ENCODE results near the gene JAK2. TPM values are rescaled to one million over a fixed set of nuclear protein-coding genes. Genes with fewer than 3 reads are reported as not detected.

JAK2 gene
- polyA plus RNA-seq, 3 donors, result 11.3 to 14.4 (median 13.9) TPM

DNA sequence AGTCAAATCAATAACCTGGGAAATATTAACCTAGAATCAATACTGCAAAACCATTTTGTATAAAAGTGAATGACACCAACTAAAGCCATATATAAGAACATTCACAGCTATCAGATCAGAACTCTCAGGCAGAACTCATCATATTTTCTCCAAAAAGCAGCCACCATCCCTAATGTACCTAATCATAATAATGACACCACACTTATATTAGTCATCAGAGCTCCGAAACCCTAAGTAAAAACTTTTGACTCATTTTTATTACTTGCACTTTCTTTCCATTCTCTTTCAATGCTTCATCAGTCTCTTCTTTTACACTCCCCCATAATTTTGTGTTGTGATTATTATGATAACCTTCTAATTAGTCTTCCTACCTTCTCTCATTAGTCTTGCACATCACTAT lies 155.1 kb downstream of the JAK2 start:
- no peak for DNase-seq

DNA sequence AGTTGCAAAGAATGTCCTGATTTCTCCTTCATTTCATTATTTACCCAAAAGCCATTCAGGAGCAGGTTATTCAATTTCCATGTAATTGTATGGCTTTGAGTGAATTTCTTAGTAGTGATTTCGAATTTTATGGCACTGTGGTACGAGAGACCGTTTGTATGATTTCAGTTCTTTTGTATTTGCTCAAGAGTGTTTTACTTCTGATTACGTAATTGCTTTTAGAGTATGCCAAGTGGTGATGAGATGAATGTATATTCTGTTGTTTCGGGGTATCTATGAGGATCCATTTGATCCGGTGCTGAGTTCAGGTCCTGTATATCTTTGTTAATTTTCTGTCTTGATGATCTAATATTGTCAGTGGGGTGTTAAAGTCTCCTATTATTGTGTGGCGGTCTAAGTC lies 159.1 kb downstream of the JAK2 start:
- DNase-seq, result no peak

DNA sequence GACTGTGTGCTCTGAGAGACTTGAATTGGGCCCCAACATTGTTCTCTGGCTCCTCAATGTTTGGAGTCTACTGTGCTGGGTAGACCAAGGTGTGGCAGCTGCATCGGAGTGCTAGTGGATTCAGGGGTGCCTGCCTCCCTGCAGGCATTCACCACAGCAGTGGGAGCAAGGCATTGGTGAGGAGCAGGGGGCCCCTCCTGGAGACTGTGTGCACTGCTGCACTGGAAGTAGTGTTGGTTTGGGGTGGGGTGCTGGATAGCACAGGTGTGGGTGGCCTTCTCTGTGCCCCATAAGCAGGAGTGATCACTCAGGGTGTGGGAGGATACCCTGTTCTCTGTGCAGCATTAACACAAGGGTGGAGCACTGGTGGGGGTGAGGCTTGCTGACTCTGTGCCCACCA lies 161.2 kb downstream of the JAK2 start:
- DNase-seq, result no peak

Other genes with a start within 250 kb of the JAK2 start
- 100 to 1,000 TPM in 2 of 3 donors, 10 to 100 TPM in 1; 81.9 to 114 (median 104) TPM for gene AK3, start 244.1 kb upstream of the JAK2 start, polyA plus RNA-seq (ENCODE audit: insufficient read length in 3 of 3)
- 10 to 100 TPM; 18.2 to 18.7 (median 18.3) TPM for gene RCL1, start 192.3 kb upstream of the JAK2 start, polyA plus RNA-seq (ENCODE audit: insufficient read length in 3 of 3)
- gene INSL6, start 200.4 kb downstream of the JAK2 start, polyA plus RNA-seq (ENCODE audit: insufficient read length in 3 of 3), result under 1 TPM; 0.09 to 0.38 (median 0.37) TPM
- not detected for gene INSL4, start 246.1 kb downstream of the JAK2 start, polyA plus RNA-seq (ENCODE audit: insufficient read length in 3 of 3)